A549 treated with AZD9567 at 1 μM for 4 hours (cell line): ENCODE data around the gene XBP1. TPM values are rescaled to one million over a fixed set of nuclear protein-coding genes. Genes with fewer than 3 reads are reported as not detected.

Experiments
- total RNA-seq: library from RNA; stranded (reverse); fragments of 200-300 nt; extraction: Qiagen RNA extraction; gene quantifications from 5 replicates; pipeline ENCODE4 v1.2.3, GENCODE V29; 2022; ENCODE audit not compliant: insufficient read depth

The XBP1 gene
- 51.1 to 56.1 TPM (median 53.9 TPM) in 5 replicates for total RNA-seq

GRCh38 chr22:28800308-28801041 lies at the start of gene XBP1:
Gene XBP1, minus strand, starts transcription at chr22:28800569.

DNA sequence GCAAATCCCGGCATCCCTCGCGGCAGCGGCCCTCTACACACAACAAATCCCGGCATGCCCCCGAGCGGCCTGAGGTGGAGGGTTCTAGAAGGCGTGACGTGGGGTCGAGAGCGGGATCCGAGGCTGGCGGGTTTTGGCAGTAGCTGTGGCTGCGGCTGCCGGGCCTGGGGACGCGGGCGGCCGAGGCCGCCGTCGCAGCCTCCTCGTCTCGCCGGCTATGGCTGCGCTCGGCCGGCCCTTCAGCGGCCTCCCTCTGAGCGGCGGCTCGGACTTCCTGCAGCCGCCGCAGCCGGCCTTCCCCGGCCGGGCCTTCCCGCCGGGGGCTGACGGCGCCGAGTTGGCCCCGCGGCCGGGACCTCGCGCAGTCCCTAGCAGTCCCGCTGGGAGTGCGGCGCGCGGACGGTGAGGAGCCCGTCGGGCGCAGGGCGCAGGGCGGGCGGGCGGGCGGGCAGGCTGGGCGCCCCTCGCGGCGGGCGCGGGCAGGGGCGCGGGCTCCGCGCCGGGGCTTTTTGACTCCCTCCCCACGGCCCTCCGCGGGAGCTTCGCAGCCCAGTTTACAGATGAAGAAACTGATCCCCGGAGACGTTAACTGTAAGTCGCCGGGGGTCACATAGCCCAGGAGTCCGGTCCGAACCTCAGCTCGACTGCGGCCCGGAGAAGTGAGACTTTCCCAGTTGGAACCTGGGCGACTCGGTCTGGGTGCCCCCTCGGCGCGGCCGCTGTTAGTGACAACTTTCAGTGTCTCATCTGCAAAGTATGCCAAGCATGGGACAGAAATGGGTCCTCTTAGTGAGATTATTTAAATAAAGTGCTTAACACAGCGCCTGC lies 27.5 kb downstream of the XBP1 start, which contains the start of gene CCDC117:
Gene CCDC117 (plus strand): TSS at position 63 of the 828 bp plus-strand sequence. CDS start 155 bp downstream, at position 218.

Other genes starting within 250 kb of the XBP1 start
- 2.3 to 4.9 TPM (median 3.2 TPM) in 5 replicates for gene TTC28, start 120.7 kb downstream of the XBP1 start, total RNA-seq
- 8.8 to 13.4 TPM (median 9.3 TPM) in 5 replicates for gene CHEK2, start 58.7 kb downstream of the XBP1 start, total RNA-seq
- gene HSCB, start 58.5 kb downstream of the XBP1 start, total RNA-seq = 7.7 to 13.1 TPM (median 12.3 TPM) in 5 replicates
- gene CCDC117, start 27.9 kb downstream of the XBP1 start, total RNA-seq = 8.4 to 13.6 TPM (median 10.2 TPM) in 5 replicates
- gene ZNRF3, start 83.0 kb upstream of the XBP1 start, total RNA-seq = 6.4 to 7.8 TPM (median 7.6 TPM) in 5 replicates